AG04450 (cell line): ENCODE results near the gene DTX3L. TPM values are rescaled to one million over a fixed set of nuclear protein-coding genes. Genes with fewer than 3 reads are reported as not detected.
A peak's percentile ranks its signal among the peaks of the same experiment; 100 is the strongest.

Experiments
- CTCF ChIA-PET: fragments of 300-600, 350-600 bp; formaldehyde crosslinking; extraction: SDS; loops from one replicate; lab custom pipeline; 2022; ENCODE audit warnings: antibody characterized with exemption, inconsistent platforms; lab: Charles Lee
- POLR2A ChIA-PET: fragments of 350-600 bp; formaldehyde crosslinking; extraction: SDS; loops from one replicate; lab custom pipeline; 2021; ENCODE audit warnings: antibody characterized with exemption, inconsistent platforms; lab: Yijun Ruan, JAX
- DNase-seq: peaks from one replicate; pipeline ENCODE4 v3.0.0-alpha.2; 2011; ENCODE audit warnings: low read depth, low spot score
- H3K27ac ChIP-seq: one replicate; pipeline ENCODE4 v1.5.1; 2012; ENCODE audit warnings: low read depth, low read length, control low read depth
- H3K27me3 ChIP-seq: one replicate; pipeline ENCODE4 v1.6.0; 2012; ENCODE audit warnings: low read length; ENCODE audit not compliant: control insufficient read depth, insufficient read depth
- H3K4me3 ChIP-seq: 2 replicates; pipeline ENCODE4 v1.5.1; 2011; ENCODE audit warnings: mild to moderate bottlenecking, low read depth, low read length, control low read depth
- H3K9me3 ChIP-seq: 2 replicates; pipeline ENCODE4 v1.5.1; 2012; ENCODE audit warnings: low read length; ENCODE audit not compliant: control insufficient read depth, insufficient read depth
- CTCF ChIP-seq: IDR thresholded peaks from 2 replicates; pipeline ENCODE4 v1.5.1; 2011; ENCODE audit warnings: low read depth, low read length, control low read depth, inconsistent platforms
- polyA plus RNA-seq: library from polyadenylated mRNA; depleted of rRNA; stranded (reverse); fragments of >200 nt; gene quantifications from 2 replicates; pipeline ENCODE4 v1.2.3, GENCODE V29; 2011

Gene DTX3L
- polyA plus RNA-seq, 1 experiment, result 7.0 TPM

GRCh38 chr3:122533931-122534334, 30.2 kb upstream of the DTX3L start:
- H3K9me3 ChIP-seq, result no peaks in the 10 kb centered on the region
- H3K27me3 ChIP-seq, result no peaks in the 10 kb centered on the region
- no peak for TF ChIP-seq CTCF
- POLR2A ChIA-PET, result interaction anchor here (0.6 kb wide), 1 partner anchor 71 kb away, joined by 3 read pairs; no protein-coding TSS in a partner anchor
- no peak overlapping the region for H3K4me3 ChIP-seq
- H3K27ac ChIP-seq, result no peak overlapping the region
- DNase-seq, result peak; percentile 24
- CTCF ChIA-PET, result interaction anchor here (1.0 to 1.1 kb wide), 2 partner anchors 75 to 145 kb away, joined by 3 read pairs; no protein-coding TSS in a partner anchor

DNA sequence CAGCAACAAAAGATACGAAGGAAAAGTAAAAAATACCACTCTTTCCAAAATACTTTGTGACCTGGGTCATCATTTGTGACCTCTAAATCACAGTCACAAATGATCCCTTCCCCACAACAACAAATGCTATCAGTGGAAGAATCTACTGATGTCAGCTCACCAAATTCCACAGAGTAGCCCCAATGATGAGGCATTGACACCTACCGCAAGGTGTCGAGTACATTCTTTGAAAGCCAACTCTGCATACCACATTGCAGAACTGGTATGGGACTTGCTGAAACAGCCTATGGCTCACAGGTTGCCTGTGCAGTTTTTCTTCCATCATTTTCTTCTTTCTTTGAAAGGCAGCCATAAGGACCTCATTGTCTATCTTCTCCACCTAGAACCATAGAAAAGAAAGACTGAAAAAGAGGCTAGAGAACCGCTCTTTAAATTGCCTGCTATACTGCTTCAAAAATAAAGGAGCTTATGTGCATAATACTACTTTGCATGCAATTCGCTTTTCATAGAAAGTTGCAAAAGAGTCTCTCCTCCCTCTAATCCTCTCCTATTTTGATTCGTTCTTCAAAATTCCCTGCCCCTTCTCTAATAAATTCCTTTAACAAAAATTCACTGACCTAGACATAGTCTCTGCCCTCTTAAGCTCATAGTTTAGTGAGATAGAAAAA, 28.0 kb upstream of the DTX3L start:
- Histone ChIP-seq H3K9me3 (no peaks in the 10 kb centered on the region), H3K27me3 (no peaks in the 10 kb centered on the region), H3K4me3 (no peak overlapping the region), H3K27ac (no peak overlapping the region)
- DNase-seq, result no peak
- ChIA-PET CTCF (interaction anchor here (1.1 to 1.3 kb wide), 2 partner anchors 144 to 989 kb away, joined by 3 to 4 read pairs; no protein-coding TSS in a partner anchor), POLR2A (no interaction called here)
- TF ChIP-seq CTCF, result no peak

- Histone ChIP-seq H3K27me3 (no peaks in the 10 kb centered on the region), H3K9me3 (no peaks in the 10 kb centered on the region), H3K27ac (no peak overlapping the region), H3K4me3 (no peak overlapping the region)
- no peak for TF ChIP-seq CTCF
- POLR2A ChIA-PET, result no interaction called here
- DNase-seq, result no peak
- CTCF ChIA-PET, result interaction anchor here (1.1 to 1.3 kb wide), 2 partner anchors 143 to 990 kb away, joined by 3 to 4 read pairs; no protein-coding TSS in a partner anchor
Observed at GRCh38 chr3:122536632-122537001, 27.5 kb upstream of the DTX3L start.

- no peak for TF ChIP-seq CTCF
- H3K27ac ChIP-seq, result no peak overlapping the region
- POLR2A ChIA-PET, result no interaction called here
- no peaks in the 10 kb centered on the region for H3K27me3 ChIP-seq
- DNase-seq, result no peak
- CTCF ChIA-PET, result no interaction called here
- H3K9me3 ChIP-seq, result no peaks in the 10 kb centered on the region
- H3K4me3 ChIP-seq, result no peak overlapping the region
Observed at GRCh38 chr3:122538956-122539490, 25.1 kb upstream of the DTX3L start.

DNA sequence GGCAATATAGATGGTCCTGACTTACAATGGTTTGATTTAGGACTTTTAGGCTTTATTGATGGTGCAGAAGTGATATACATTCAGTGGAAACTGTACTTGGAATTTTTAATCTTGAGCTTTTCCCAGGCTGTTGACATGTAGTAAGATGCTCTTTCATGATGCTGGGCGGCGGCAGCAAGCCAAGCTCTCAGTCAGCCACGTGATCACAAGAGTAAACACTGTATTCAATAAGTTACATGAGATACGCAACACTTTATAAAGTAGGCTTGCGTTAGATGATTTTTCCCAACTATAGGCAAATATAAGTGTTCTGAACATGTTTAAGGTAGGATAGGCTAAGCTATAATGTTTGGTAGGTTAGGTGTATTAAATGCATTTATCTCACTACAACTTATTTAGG, 18.0 kb upstream of the DTX3L start:
- Histone ChIP-seq H3K9me3 (no peaks in the 10 kb centered on the region), H3K4me3 (no peak overlapping the region), H3K27ac (no peak overlapping the region), H3K27me3 (no peaks in the 10 kb centered on the region)
- ChIA-PET CTCF (interaction anchor here (0.5 to 1.2 kb wide), 3 partner anchors 17 to 311 kb away, joined by 3 to 4 read pairs (median 3); no protein-coding TSS in a partner anchor), POLR2A (no interaction called here)
- no peak for TF ChIP-seq CTCF
- no peak for DNase-seq
